Omental fat pad (tissue), 4 donors: ENCODE results near the gene AGBL4. TPM values are rescaled to one million over a fixed set of nuclear protein-coding genes. Genes with fewer than 3 reads are reported as not detected.

ENCODE experiments used
- ATAC-seq: fragments of 150-250 bp; one replicate; pipeline ENCODE4 v1.9.1; 2016; ENCODE audit warnings: mild to moderate bottlenecking, moderate library complexity; ENCODE audit not compliant: low FRiP score
- DNase-seq: peaks from one replicate; pipeline ENCODE4 v3.0.0-alpha.2; 2019; ENCODE audit warnings: low spot score
- CTCF ChIP-seq, 3 donors: fragments of 450-650 bp; IDR thresholded peaks; one replicate each; pipeline ENCODE4 v1.5.1; 2016 to 2017; ENCODE audit warnings: antibody characterized with exemption in 3 of 3, mild to moderate bottlenecking in 3 of 3, moderate library complexity in 2 of 3
- total RNA-seq, 4 donors: library from RNA; depleted of rRNA; stranded (reverse); fragments of >200 nt; gene quantifications; one replicate each; pipeline ENCODE4 v1.1.0, GENCODE V29; 2016

AGBL4 gene
- total RNA-seq, 4 donors from 2014 or later, result 0.31 to 1.1 (median 0.50) TPM

DNA sequence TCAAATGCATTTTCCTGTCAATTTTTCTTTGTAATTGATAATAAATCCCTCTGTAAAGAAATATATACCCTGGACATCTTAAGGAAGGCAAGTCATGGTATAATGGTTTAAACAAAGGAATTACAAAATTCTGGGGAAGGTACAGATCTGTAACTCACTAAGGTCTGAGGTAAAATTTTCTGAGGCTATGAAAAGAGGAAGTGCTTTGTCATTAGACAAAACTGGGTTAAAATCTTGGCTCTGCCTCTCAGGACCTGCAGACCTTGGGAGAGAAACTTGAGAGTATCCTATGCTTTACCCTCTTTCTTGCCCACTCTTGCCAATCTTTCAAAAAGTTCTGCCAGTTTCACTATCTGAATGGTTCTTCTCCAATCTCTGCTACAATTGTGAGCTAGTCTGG is 1220.3 kb downstream of the AGBL4 start:
- DNase-seq (no peak), ATAC-seq (no peak)
- TF ChIP-seq CTCF (IDR thresholded peaks at IDR 0.05), result no peak

- no peak for TF ChIP-seq CTCF (IDR thresholded peaks at IDR 0.05)
- DNase-seq (no peak), ATAC-seq (no peak)
Observed at GRCh38 chr1:48794816-48795215, 1228.9 kb downstream of the AGBL4 start.

- TF ChIP-seq CTCF (IDR thresholded peaks at IDR 0.05), result no peak
- ATAC-seq (no peak), DNase-seq (no peak)
Observed at GRCh38 chr1:48793863-48794262, 1229.9 kb downstream of the AGBL4 start.

DNA sequence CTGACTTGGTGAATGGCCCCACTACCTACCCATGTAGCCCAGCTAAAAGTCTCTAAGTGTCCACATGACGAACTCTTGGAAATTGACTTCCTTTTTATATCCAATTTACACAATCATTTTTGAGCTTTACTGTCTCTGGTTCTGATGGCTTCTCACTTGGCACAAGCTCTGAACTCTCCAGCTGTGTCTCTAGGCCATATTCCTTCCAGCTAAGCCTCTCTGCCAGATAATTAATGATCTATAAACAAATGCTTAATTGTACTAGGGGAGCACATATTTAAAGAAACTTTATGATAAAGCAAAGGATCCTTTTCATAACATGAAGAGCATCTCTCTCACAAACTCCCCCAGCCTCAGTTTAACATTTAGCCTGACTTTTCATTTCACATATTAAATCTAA is 1230.8 kb downstream of the AGBL4 start:
- DNase-seq (no peak), ATAC-seq (no peak)
- TF ChIP-seq CTCF (IDR thresholded peaks at IDR 0.05), result no peak

DNA sequence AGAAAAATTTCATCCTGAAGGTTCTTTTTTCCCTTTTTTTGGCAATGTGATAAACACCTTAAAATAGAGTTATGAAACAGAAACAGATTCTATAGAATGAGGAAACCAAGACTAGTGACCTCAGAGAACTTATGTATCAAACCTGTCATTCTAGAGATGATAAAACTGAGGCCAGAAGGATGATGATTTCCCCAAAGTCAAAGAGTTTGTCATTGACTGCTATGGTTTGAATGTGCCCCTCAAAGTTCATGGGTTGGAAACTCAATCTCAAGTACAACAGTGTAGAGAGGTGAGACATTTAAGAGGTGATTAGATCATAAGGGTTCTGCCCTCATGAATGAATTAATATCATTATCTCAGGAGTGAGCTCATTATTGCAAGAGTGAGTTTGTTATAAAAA is 1233.4 kb downstream of the AGBL4 start:
- no peak for TF ChIP-seq CTCF (IDR thresholded peaks at IDR 0.05)
- no peak for ATAC-seq
- no peak for DNase-seq

DNA sequence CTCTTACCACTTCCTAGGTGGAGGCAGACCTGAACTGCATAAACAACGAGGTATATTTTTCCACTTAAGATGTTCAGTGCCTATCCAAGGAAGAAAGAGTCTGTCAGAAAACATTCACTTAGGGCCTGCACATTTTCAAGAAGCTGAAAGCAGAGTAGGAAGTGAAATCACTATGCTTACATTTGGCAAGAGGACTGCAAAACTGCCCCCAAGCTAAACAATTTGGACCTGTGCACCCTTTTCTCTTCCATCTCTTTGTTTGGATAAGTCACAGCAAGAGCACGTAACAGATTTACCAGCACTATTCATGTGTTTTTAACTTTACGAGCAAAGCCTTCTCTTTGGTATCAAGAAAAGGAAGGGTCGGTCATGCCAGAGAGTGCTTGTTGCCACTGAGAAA is 1233.9 kb downstream of the AGBL4 start:
- DNase-seq, result no peak
- no peak for TF ChIP-seq CTCF (IDR thresholded peaks at IDR 0.05)

DNA sequence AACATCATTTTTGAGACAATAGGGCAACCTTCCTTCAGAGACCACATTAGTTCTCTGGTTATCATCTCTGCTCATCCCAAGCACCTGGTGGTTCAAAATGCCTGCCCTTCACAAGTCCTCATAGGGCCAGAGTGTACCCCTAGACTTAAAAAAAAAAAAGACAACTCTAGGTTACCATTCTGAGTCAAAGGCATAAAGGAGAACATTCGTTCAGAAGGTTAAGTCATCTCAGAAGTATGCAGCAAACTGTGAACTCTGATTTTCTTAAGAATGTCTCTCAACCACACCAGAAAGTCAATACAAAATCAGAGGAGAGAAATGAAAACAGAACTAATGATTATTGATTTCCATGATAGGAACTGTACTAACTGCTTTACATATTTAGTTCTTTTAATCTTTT is 1237.9 kb downstream of the AGBL4 start:
- TF ChIP-seq CTCF (IDR thresholded peaks at IDR 0.05), result no peak
- ATAC-seq (no peak), DNase-seq (no peak)

More for the DNA sequence above, 1233.9 kb downstream of the AGBL4 start:
- no peak for ATAC-seq
